HepG2 (cell line): ENCODE results near the gene NOC3L. TPM values are rescaled to one million over a fixed set of nuclear protein-coding genes. Genes with fewer than 3 reads are reported as not detected.

Source experiments
- AKAP8 ChIP-seq: sonication (generic); formaldehyde crosslinking; IDR thresholded peaks from 2 replicates; pipeline ENCODE4 v1.5.1; 2020; ENCODE audit warnings: mild to moderate bottlenecking, missing genetic modification reagents
- BCL6 ChIP-seq: IDR thresholded peaks from 2 replicates; pipeline ENCODE4 v1.6.1; 2016; ENCODE audit warnings: missing genetic modification reagents, missing compliant biosample characterization
- BRCA1 ChIP-seq: sonication (generic); formaldehyde crosslinking; IDR thresholded peaks from 2 replicates; pipeline ENCODE4 v1.4.0; 2020; ENCODE audit warnings: missing genetic modification reagents
- CCDC6 ChIP-seq: sonication (generic); formaldehyde crosslinking; IDR thresholded peaks from 2 replicates; pipeline ENCODE4 v1.8.1; 2022; ENCODE audit warnings: mild to moderate bottlenecking, missing genetic modification reagents, moderate library complexity
- HOXA7 ChIP-seq: sonication (generic); formaldehyde crosslinking; IDR thresholded peaks from 2 replicates; pipeline ENCODE4 v1.8.1; 2022; ENCODE audit warnings: mild to moderate bottlenecking, missing genetic modification reagents, moderate library complexity
- JUNB ChIP-seq: sonication (generic); formaldehyde crosslinking; IDR thresholded peaks from 2 replicates; pipeline ENCODE4 v1.8.0; 2022; ENCODE audit warnings: missing genetic modification reagents, mild to moderate bottlenecking, borderline replicate concordance
- MTA1 ChIP-seq: sonication (generic); formaldehyde crosslinking; IDR thresholded peaks from 2 replicates; pipeline ENCODE4 v1.4.0; 2020; ENCODE audit warnings: missing genetic modification reagents, mild to moderate bottlenecking, borderline replicate concordance
- MTF2 ChIP-seq: sonication (generic); formaldehyde crosslinking; IDR thresholded peaks from 2 replicates; pipeline ENCODE4 v1.5.0; 2020; ENCODE audit warnings: missing genetic modification reagents, borderline replicate concordance
- POGZ ChIP-seq: sonication (generic); formaldehyde crosslinking; IDR thresholded peaks from 2 replicates; pipeline ENCODE4 v1.4.0; 2020; ENCODE audit warnings: mild to moderate bottlenecking, missing genetic modification reagents
- POLR2G ChIP-seq: fragments of 200-400 bp; formaldehyde crosslinking; IDR thresholded peaks from 2 replicates; pipeline ENCODE4 v1.6.1; 2018; ENCODE audit warnings: mild to moderate bottlenecking, low read depth, low read length, moderate library complexity
- SAP130 ChIP-seq: IDR thresholded peaks from 2 replicates; pipeline ENCODE4 v1.6.1; 2016; ENCODE audit warnings: low read depth
- SP140L ChIP-seq: sonication (generic); formaldehyde crosslinking; IDR thresholded peaks from 2 replicates; pipeline ENCODE4 v1.4.0; 2020; ENCODE audit warnings: missing genetic modification reagents, borderline replicate concordance
- TIGD3 ChIP-seq: sonication (generic); formaldehyde crosslinking; IDR thresholded peaks from 2 replicates; pipeline ENCODE4 v1.5.1; 2020; ENCODE audit warnings: mild to moderate bottlenecking, missing genetic modification reagents, borderline replicate concordance
- TMF1 ChIP-seq: sonication (generic); formaldehyde crosslinking; IDR thresholded peaks from 2 replicates; pipeline ENCODE4 v1.8.1; 2022; ENCODE audit warnings: low read depth, missing genetic modification reagents
- ZBTB7B ChIP-seq: sonication (generic); formaldehyde crosslinking; IDR thresholded peaks from 2 replicates; pipeline ENCODE4 v1.4.0; 2020; ENCODE audit warnings: missing genetic modification reagents
- ZFP36 ChIP-seq: fragments of 150-350 bp; IDR thresholded peaks from 2 replicates; pipeline ENCODE4 v1.6.1; 2018; ENCODE audit warnings: borderline replicate concordance, low read length, low read depth; ENCODE audit not compliant: partially characterized antibody
- ZMYM2 ChIP-seq: sonication (generic); formaldehyde crosslinking; IDR thresholded peaks from 2 replicates; pipeline ENCODE4 v1.8.0; 2022; ENCODE audit warnings: mild to moderate bottlenecking, missing genetic modification reagents
- ZNF333 ChIP-seq: sonication (generic); formaldehyde crosslinking; IDR thresholded peaks from 2 replicates; pipeline ENCODE4 v1.4.0; 2020; ENCODE audit warnings: mild to moderate bottlenecking, missing genetic modification reagents, borderline replicate concordance
- ZNF451 ChIP-seq: sonication (generic); formaldehyde crosslinking; IDR thresholded peaks from 2 replicates; pipeline ENCODE4 v1.5.0; 2020; ENCODE audit warnings: mild to moderate bottlenecking, missing genetic modification reagents
- ZNF720 ChIP-seq: sonication (generic); formaldehyde crosslinking; IDR thresholded peaks from 2 replicates; pipeline ENCODE4 v1.4.0; 2020; ENCODE audit warnings: missing genetic modification reagents
- ZNF746 ChIP-seq: sonication (generic); formaldehyde crosslinking; IDR thresholded peaks from 2 replicates; pipeline ENCODE4 v1.8.0; 2022; ENCODE audit warnings: mild to moderate bottlenecking, missing genetic modification reagents
- ZNF816 ChIP-seq: sonication (generic); formaldehyde crosslinking; IDR thresholded peaks from 2 replicates; pipeline ENCODE4 v1.8.0; 2022; ENCODE audit warnings: missing genetic modification reagents, mild to moderate bottlenecking, borderline replicate concordance
- ZNF883 ChIP-seq: sonication (generic); formaldehyde crosslinking; IDR thresholded peaks from 2 replicates; pipeline ENCODE4 v1.5.1; 2020; ENCODE audit warnings: mild to moderate bottlenecking, missing genetic modification reagents; ENCODE audit errors: not compliant biosample characterization
- polyA plus RNA-seq, 8 experiments: library from polyadenylated mRNA; depleted of rRNA in 3 of 8; stranded (reverse) in 7 of 8; unstranded in 1 of 8; fragments of >200 nt; fragmentation: Illumina TruSeq in 4 of 8; extraction: Trizol in 4 of 8; gene quantifications; 2 replicates each; pipeline versions ENCODE4 v1.2.1 to v1.2.3, GENCODE V29; 2011 to 2016; ENCODE audit warnings: low read depth in 4 of 8, missing spikeins in 1 of 8, mixed read lengths in 1 of 8; ENCODE audit not compliant: insufficient read depth in 1 of 8
- total RNA-seq, 5 experiments: library from RNA; depleted of rRNA; stranded (reverse); fragments of >200 nt; fragmentation: Illumina TruSeq; extraction: Trizol; gene quantifications; 2 replicates each; pipeline ENCODE4 v1.2.3, GENCODE V29; 2016; ENCODE audit warnings: low read depth in 1 of 5
- TF ChIP-seq, protein P1 (sequence below): sonication (generic); formaldehyde crosslinking; IDR thresholded peaks from 2 replicates; pipeline ENCODE4 v1.4.0; 2020; ENCODE audit warnings: missing genetic modification reagents, mild to moderate bottlenecking, borderline replicate concordance
- TF ChIP-seq, protein P2 (sequence below): sonication (generic); formaldehyde crosslinking; IDR thresholded peaks from 2 replicates; pipeline ENCODE4 v1.4.0; 2020; ENCODE audit warnings: mild to moderate bottlenecking, low read depth, missing genetic modification reagents
- TF ChIP-seq, protein P3 (sequence below): sonication (generic); formaldehyde crosslinking; IDR thresholded peaks from 2 replicates; pipeline ENCODE4 v1.8.0; 2022; ENCODE audit warnings: mild to moderate bottlenecking, missing genetic modification reagents, moderate library complexity

Gene NOC3L
- total and polyA plus RNA-seq, 2 of the 13 experiments (the other 11 are each of a cell fraction or from before 2014, with no cell fraction given): 7.8 to 36.6 TPM

- TF ChIP-seq HOXA7 (CRISPR knock-in tag) (no peak), ZMYM2 (CRISPR knock-in tag) (no peak), ZBTB7B (CRISPR knock-in tag) (0 out of 2 replicates have a peak, but pooled peaks have one; percentile 6), ZNF816 (CRISPR knock-in tag) (0 out of 2 replicates have a peak, but pooled peaks have one; percentile 39), ZNF451 (CRISPR knock-in tag) (no peak), POLR2G (peak; percentile 52), ZNF746 (CRISPR knock-in tag) (no peak), ZFP36 (no peak), SAP130 (CRISPR knock-in tag) (peak; percentile 61; the same call in 1 of the 2 replicates), AKAP8 (CRISPR knock-in tag) (no peak), TMF1 (CRISPR knock-in tag) (no peak), TIGD3 (CRISPR knock-in tag) (no peak), ZNF720 (CRISPR knock-in tag) (no peak), SP140L (no peak), JUNB (CRISPR knock-in tag) (no peak), ZNF883 (CRISPR knock-in tag) (no peak), BCL6 (CRISPR knock-in tag) (no peak), CCDC6 (CRISPR knock-in tag) (no peak), MTA1 (no peak), BRCA1 (CRISPR knock-in tag) (no peak), POGZ (peak; percentile 43; the same call in 1 of the 2 replicates), MTF2 (CRISPR knock-in tag) (no peak), ZNF333 (CRISPR knock-in tag) (no peak)
- TF ChIP-seq, protein P1, sequence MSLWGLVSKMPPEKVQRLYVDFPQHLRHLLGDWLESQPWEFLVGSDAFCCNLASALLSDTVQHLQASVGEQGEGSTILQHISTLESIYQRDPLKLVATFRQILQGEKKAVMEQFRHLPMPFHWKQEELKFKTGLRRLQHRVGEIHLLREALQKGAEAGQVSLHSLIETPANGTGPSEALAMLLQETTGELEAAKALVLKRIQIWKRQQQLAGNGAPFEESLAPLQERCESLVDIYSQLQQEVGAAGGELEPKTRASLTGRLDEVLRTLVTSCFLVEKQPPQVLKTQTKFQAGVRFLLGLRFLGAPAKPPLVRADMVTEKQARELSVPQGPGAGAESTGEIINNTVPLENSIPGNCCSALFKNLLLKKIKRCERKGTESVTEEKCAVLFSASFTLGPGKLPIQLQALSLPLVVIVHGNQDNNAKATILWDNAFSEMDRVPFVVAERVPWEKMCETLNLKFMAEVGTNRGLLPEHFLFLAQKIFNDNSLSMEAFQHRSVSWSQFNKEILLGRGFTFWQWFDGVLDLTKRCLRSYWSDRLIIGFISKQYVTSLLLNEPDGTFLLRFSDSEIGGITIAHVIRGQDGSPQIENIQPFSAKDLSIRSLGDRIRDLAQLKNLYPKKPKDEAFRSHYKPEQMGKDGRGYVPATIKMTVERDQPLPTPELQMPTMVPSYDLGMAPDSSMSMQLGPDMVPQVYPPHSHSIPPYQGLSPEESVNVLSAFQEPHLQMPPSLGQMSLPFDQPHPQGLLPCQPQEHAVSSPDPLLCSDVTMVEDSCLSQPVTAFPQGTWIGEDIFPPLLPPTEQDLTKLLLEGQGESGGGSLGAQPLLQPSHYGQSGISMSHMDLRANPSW: no peak
- TF ChIP-seq, protein P2, sequence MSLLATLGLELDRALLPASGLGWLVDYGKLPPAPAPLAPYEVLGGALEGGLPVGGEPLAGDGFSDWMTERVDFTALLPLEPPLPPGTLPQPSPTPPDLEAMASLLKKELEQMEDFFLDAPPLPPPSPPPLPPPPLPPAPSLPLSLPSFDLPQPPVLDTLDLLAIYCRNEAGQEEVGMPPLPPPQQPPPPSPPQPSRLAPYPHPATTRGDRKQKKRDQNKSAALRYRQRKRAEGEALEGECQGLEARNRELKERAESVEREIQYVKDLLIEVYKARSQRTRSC (CRISPR knock-in tag): no peak
- TF ChIP-seq, protein P3, sequence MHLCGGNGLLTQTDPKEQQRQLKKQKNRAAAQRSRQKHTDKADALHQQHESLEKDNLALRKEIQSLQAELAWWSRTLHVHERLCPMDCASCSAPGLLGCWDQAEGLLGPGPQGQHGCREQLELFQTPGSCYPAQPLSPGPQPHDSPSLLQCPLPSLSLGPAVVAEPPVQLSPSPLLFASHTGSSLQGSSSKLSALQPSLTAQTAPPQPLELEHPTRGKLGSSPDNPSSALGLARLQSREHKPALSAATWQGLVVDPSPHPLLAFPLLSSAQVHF (CRISPR knock-in tag): no peak
Observed at GRCh38 chr10:94403380-94404213, 40.9 kb upstream of the NOC3L start (continued).
